NOMO-1 treated with DMSO at 0.1 percent for 48 hours (cell line): Measurements from ENCODE around the gene COL21A1.
A peak's percentile ranks its signal among the peaks of the same experiment; 100 is the strongest.

Experiments
- DNase-seq: peaks from one replicate; lab custom pipeline; 2025; ENCODE audit not compliant: unreplicated experiment; lab: John Stamatoyannopoulos, UW

Gene COL21A1

DNA sequence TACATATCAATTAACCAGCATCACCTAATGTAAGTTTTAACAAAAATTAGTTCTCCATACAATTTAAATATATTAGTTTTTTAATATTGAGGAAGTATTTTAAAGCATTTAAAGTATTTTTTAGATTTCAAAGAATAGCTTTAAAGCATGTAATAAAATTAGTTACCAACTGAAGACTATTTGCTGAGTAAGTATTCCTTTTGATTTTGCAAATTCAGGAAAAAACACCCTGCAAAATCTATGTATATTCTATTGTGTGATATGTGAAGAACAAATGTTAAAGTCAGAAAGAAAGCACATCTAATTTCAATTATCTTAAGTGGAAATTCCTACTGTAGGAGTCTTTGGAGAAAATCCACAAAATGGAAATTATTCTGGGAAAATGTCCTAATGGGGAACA lies 107.3 kb downstream of the COL21A1 start:
- no peak for DNase-seq

DNA sequence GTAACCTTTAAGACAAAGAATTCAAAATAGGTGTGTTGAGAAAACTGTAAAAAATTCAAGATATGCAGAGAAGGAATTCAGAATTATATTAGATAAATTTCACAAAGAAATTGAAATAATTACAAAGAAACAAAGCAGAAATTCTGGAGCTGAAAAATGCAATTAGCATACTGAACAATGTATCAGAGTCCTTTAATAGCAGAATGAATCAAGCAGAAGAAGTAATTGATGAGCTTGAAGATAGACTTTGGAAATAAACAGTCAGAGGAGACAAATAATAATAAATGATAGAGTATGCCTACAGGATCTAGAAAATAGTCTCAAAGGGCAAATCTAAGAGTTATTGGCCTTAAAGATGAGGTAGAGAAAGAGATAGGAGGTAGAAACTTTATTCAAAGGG lies 131.7 kb downstream of the COL21A1 start:
- no peak for DNase-seq

DNA sequence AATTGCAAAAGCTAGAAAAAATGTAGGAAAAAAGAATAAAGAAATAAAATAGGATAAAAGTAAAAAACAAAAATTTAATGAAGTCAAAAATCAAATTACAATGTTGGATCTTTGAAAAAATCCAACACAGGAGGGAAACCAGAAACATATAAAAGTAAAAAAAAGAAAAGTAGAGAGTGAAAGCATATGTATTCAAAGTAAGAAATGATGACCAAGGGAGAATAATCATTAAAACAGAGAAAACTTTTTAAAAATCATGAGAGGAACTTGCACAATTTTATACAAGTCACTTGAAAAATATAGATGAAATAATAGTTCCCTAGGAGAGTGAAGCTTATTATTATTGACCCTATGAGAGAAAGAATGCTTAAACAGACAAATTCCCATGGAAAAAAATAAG lies 138.2 kb downstream of the COL21A1 start:
- DNase-seq = no peak

DNA sequence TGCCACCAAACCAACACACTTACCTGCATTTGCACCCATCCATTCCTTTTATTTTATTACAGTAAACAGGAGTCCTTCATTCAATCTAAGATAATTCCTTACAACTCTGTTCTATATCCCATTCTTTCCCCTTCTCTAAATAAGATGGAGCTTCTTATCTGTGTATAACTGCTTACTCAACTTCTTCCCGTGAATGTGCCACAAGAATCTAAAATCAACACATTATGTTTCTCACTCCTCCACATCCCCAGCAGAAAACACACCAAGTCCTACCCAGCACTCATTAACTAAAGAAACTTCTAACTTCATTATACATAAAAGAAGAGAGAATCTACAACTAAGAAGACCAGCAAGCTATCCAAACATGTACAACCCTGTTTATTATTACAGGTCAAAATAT lies 141.1 kb downstream of the COL21A1 start:
- DNase-seq = no peak

DNA sequence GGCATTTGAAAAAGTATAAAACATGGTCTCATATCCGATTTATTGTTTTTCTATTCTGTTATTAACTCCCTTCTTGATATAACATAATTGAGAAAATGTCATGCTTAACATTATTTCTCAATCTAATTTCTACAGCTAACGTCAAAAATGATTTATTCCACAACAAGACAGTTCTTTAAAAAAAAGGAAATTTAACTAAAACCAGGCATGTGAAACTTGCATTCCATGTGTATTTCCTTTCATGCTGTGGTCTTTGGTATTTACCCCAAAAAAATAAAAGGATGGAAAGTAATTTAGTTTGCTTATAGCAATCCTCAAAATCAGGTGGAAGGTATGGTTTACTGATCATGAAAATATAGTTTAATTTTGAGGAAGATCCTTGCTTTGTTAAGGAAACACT lies 142.8 kb downstream of the COL21A1 start:
- no peak for DNase-seq

DNA sequence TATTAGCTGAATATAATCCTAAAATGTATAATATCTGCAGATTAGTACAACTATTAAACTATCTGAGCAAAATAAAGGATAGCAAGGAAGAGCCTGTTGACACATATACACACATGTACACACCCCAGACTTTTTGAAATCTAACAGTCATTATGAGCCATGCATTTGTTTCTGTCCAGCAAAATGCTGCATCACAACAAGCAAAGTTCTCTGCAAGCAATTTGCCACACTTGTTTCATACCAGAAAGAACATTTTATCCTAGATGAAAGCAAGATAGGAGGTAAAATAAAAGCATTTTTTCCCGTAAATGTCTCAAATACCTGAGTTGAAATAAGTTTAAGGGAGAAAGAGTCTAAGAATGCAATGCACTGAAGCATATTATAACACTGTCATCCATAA lies 145.2 kb downstream of the COL21A1 start:
- no peak for DNase-seq

DNA sequence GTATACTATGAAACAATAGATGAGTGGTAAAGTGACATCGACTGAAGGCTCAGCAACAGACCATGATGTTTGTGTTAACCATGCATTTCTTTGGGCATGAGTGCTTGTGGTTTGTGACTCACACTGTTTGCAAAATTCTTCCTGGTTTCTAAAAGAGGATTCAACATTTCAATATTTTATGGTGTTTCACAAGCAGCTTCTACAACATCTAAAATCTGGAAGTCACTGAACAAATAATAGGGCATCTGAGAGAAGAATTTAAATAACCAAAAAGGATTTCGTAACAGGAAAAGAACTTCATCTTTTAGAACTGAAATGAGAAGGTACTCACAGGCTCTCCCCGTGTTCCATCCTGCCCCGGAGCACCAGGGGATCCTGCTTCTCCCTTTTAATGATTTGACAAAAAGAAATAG lies 146.2 kb downstream of the COL21A1 start:
- peak; percentile 99 for DNase-seq

DNA sequence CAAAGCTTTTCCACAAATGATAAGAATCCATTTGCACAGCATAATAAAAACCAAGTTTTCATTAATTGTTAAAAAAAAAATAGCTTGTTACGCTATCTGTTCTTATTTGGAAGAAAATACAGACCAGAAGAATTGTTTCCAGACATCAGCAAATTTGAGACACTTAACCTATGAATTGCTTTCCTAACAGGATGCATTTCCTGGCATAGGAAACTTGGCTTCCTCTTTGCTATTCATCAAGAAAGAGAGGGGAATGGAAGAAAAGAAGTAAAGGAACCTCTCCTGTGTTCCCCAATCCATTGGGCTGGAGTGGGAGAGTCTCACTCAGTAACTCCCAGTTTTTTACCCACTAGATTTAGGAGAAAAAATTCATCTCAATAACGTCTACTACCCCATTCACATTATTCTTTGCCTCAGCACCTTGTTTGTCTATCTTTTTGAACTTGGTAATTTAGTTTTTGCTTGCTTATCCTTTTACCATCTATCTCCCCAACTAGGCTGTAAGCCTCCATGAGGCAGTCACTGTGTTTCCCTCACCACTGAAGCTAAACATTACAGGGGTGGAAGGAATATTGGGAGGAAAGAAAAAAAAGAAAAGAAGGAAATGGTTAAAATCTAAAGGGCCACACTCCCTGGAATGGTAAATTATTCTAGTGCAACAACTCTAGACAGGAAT lies 150.3 kb downstream of the COL21A1 start:
- no peak for DNase-seq

DNA sequence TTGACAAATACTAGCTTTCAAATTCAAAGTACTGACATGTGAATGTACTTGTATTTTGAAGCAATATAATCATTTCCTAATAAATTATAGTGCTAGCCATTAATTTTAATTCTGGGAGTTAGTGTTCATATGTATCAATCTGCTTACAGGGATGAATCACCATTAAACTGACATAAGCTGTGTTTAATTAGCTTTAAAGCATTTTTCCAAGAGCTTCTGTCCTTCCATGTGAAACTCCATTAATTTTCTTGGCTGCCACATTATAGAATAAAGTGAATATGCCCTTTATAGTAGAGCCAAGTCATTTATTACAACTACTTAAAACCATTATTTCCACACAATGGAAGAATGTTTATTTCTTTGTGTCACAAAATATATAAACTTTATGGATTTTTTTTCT lies 150.8 kb downstream of the COL21A1 start:
- DNase-seq = no peak

DNA sequence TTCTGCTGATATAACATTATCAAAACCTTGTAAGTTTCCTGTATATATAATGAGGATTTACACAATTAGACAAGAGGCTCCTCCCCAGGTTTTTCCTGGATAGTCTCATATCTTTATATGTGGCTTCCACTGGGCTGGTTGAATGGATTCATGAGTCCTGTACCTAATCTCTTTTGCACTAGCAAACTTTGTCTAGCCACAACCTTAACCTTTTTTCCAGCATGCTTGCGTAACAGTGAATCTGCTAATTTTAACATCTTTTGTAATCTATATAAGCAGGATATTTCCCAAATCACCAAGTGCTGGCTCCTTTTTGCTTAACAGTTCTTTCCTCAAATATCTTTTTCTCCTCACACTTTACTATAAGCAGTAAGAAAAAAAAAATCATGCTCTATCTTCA lies 153.6 kb downstream of the COL21A1 start:
- peak; percentile 13 for DNase-seq

DNA sequence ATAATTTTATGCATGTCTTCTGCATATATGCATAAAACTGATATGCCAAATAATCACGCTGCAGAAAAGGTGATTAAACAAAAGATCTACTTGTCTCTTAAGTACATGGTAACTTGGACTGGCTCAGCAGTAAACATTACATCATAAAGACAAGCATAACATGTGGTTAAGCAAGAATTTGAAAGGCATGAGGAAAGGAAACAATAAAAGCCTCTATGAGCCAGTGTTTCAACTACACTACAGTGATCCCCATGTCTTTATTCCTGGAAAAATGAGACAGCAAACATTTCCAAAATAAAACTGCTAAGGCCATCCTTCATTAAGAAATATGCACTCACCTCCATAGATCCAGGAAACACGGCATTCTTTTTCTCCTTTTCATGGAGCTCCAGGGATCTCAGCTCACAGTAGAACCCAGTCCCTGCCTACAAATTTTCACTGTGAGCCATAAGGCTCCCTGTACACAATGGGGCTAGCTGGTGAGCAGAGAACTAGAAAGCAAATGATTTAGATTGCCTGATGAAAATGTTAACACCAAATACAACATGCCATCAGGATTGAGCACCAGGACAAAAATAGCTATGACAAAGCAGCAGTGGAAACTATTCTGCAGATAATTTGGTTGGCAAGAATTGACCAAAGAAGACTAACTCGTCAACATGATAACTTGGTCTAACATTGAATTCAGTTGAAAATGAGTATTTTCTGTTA lies 156.1 kb downstream of the COL21A1 start:
- DNase-seq = peak; percentile 73

DNA sequence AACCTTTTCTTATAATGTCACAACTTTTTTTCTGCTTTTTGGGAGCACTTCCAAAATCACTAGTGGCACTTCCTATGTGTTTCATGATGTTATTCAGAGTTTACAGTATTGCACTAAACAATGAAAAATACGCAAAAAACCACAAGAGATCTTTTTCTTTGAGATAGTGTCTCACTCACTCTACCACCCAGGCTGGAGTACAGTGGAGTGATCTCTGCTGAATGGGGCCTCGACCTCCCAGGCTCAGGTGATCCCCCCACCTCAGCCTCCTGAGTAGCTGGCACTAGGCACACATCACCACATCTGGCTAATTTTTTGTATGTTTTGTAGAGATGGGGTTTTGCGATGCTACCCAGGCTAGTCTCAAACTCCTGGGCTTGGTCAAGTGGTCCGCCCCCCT lies 158.7 kb downstream of the COL21A1 start:
- DNase-seq = no peak

DNA sequence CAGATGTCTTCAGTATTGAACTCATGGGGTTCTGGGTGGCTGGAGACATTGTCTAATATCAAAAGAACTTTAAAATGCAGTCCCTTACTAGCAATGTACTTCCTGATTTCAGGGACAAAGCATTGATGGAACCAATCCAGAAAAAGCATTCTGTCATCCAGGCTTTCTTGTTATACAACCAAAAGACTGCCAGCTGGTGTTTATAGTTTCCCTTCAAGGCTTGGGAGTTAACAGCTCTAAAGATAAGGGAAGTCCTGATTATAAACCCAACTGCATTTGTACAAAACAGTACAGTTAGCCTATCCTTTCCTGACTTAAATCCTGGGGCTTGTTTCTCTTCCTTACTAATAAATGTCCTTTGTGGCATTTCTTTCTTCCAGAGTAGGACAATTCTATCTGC lies 160.0 kb downstream of the COL21A1 start:
- no peak for DNase-seq

DNA sequence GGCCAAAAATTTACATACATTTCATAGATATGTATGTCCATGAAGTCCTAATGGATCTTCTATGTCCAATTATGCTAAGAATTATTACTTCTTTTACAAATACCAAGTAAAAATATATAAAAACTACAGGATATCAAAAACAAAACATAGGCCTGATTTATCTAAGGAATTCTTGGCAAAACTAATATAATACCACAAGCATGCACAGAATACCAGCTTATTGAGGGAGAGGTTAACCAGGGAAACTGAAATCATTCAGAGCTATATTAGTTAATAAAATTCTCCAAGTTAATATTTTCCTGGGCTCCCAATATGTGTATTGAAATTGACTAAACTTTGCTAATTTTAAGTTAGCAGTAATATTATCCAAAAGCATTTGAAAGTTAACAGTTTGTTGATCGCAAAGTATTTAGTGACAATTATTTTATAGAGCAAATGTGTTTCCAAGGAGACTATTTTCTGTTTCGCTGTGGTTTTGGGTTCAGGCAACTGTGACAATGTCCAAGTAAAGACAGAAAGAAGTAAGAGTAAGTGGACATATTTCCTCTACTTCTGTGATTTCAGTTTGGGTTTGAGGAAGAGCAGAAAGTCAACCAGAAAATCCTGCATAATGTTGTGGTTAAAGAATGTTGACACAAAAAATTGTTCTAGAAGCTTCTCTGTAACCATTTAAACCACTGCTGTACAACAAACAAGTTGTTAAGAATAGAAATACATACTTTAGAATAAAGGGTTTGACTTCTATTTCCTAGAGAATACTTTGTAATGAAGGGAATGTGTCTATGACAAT lies 167.4 kb downstream of the COL21A1 start:
- DNase-seq = peak; percentile 19

DNA sequence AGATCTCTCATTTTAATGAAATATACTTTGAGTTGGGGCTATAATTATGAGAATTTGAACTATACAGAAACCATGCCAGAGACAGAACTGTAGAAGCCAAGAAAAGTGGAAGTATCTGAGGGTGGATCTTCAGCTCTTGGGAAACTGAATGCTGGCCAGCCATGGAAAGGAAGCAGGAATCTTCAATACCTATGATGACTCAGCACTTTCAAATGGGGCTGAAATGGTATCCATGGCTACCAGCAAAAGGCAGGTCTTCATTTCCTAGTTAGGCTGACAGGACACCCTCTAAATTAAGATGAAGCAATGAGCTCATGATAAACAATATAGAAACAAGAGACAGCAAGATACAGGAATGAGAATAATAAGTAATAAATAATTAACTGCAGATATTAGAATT lies 171.3 kb downstream of the COL21A1 start:
- DNase-seq = no peak

DNA sequence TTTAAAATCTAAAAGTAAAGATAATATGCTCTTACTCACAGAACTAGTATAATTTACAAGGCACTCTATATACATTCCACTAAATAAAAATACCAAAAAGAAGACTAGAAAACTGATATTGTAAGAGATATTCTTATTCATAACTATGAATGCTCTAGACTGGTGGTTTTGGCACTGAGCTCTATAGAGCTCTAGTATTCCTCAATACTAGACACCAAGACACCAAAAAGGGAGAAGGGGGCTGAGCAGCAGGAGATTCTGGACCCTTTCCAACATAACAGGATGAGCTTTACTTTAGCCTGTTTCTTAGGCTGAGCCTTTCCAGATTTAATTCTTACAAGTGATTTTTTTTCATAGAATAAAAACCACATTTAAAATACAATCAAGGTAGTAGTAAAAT lies 173.6 kb downstream of the COL21A1 start:
- DNase-seq = no peak

DNA sequence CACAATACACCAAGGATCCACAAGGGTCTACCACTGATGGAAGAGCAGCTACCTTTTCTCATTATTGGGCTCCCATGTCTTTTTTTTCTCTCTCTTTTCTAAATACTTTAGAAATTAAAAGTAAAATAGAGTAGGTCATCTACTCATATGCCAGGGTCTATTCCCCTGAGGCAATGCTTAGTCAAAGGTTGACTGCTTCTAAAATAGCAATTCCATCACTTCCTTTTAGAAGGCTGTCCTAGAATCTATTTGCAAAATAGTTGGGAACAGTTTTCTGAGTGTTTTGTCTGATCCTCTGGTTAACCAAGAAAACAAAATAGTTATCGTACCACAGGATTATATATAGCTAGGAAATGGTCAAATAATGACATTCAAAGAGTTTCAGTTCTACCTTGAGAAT lies 174.1 kb downstream of the COL21A1 start:
- DNase-seq = no peak

DNA sequence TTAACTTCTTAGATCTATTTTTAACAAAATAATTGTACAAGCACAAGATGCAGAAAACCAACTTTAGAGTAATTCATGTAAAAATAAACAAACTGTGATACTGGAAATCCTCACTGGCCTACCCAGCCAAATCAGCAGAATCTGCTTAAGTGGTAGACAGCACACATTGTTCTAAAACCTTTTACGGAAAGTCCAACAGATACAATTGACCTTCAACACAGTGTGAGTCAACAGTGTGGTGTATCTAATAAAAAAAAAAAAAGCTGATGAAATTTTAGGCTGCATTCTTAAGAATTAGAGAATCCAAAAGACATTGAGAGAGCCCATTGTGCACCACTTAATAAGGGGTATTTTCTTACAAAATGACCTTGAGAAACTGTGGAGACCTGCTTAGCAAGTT lies 174.5 kb downstream of the COL21A1 start:
- DNase-seq = no peak

DNA sequence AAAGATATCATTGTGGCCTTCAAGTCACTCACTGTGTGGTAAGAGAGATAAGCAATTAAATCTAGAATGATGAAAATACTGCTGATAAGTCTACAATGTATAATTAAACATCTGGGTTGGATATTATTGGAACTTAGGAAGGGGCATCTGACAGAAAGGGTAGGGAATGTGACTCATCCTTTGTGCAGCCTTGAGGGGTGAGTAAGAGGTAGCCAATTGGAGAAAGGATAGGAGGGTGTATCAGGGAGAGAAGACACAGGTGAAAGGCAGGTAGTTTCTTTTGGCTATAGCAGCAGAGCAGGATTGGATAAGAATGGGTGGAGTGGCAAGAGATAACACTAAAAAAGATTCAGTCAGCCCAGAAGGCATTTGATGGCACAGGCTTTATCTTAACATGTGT lies 182.0 kb downstream of the COL21A1 start:
- no peak for DNase-seq

DNA sequence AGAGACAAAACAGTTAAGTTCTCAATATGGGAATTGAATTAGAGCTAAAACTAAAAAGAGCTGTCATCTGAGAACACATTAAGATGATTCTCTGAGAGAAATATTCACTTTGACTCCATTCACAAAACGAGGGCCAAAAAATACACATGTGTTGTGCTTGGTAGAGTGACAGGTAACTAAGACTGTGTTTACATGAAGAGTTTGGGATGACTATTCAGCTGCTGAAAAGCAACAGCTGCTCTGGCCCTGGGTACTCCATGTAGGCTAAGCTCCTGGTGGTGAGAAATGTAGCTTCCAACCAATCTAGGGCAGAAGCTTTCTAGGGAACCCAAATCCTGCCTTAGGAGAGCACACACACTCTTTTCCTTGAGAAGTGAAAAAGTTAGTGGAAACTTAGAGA lies 184.5 kb downstream of the COL21A1 start:
- no peak for DNase-seq

DNA sequence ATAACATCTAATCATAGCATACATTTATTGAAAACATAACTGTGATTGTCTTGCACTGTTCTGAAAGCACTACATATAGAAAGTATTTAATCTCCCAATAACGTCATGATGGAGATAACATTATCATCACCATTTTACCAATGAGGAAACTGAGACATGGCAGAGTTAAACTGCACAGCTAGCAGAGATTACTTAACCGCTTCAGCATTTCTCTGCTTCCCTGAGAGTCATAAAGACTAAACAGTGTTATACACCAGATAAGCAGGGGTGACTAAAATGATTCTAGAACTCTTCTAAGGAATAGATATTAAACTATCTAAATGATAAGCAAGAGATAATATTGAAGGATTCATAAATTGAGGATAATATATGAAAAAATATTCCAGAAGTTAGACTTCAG lies 188.7 kb downstream of the COL21A1 start:
- no peak for DNase-seq

DNA sequence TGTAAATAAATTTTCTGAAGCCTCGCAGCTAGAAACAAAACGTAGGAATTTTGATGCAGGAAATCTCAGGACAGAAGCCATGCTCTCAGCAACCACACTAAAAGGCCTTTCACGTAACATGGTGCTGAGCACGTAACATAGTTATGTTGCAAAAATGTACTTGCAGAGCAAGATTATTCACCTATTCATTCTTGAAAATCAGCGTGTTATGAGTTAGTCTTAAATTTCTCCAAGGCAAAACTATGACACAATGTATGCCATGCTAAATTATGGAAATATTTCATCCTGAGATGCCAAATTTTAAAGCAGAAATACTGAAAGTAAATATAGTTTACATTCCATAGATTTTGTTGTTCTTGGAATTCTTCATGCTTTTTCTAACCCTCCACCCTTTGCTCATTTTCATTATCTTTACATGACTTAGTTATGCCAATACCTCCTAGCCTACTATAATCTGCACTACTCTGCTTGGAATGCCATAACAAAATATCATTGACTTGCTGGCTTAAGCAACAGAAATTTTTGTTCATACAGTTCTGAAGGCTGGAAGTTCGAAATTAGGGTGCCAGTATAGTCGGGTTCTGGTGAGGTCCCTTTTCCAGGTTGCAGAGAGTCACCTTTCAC lies 192.2 kb downstream of the COL21A1 start:
- no peak for DNase-seq
